ENCODE results near the gene ADGRV1.

Gene ADGRV1

GRCh38 chr5:90558344-90559192 is at the start of gene ADGRV1:
Gene ADGRV1 (plus strand): TSS chr5:90558797. CDS start chr5:90558896, 99 bp downstream.
- no peak for DNase-seq (ENCODE audit: low read depth, low spot score)

GRCh38 chr5:90510438-90510837 is 48.2 kb upstream of the ADGRV1 start:
- no peak for DNase-seq (ENCODE audit: low read depth, low spot score)

- DNase-seq (ENCODE audit: low read depth, low spot score), result no peak
Observed at GRCh38 chr5:90514520-90514919, 44.1 kb upstream of the ADGRV1 start.

GRCh38 chr5:90518661-90519060 is 39.9 kb upstream of the ADGRV1 start:
- DNase-seq (ENCODE audit: low read depth, low spot score), result no peak

- no peak for DNase-seq (ENCODE audit: low read depth, low spot score)
Observed at GRCh38 chr5:90519081-90519480, 39.5 kb upstream of the ADGRV1 start.

- no peak for DNase-seq (ENCODE audit: low read depth, low spot score)
Observed at GRCh38 chr5:90528601-90529193, 29.9 kb upstream of the ADGRV1 start.

- DNase-seq (ENCODE audit: low read depth, low spot score), result peak; percentile 92
Observed at GRCh38 chr5:90529194-90529938, 29.2 kb upstream of the ADGRV1 start, which contains the start of gene LYSMD3. Gene LYSMD3 (minus strand): TSS chr5:90529584. CDS start chr5:90525289, 4,295 bp downstream.

GRCh38 chr5:90529939-90530677 is 28.5 kb upstream of the ADGRV1 start:
- peak; percentile 17 for DNase-seq (ENCODE audit: low read depth, low spot score)

GRCh38 chr5:90530736-90531487 is 27.7 kb upstream of the ADGRV1 start:
- DNase-seq (ENCODE audit: low read depth, low spot score), result no peak

- no peak for DNase-seq (ENCODE audit: low read depth, low spot score)
Observed at GRCh38 chr5:90533794-90534193, 24.8 kb upstream of the ADGRV1 start.

- DNase-seq (ENCODE audit: low read depth, low spot score), result no peak
Observed at GRCh38 chr5:90534922-90535321, 23.7 kb upstream of the ADGRV1 start.

GRCh38 chr5:90542827-90543519 is 15.6 kb upstream of the ADGRV1 start:
- no peak for DNase-seq (ENCODE audit: low read depth, low spot score)

GRCh38 chr5:90545511-90545910 is 13.1 kb upstream of the ADGRV1 start:
- DNase-seq (ENCODE audit: low read depth, low spot score), result no peak

- no peak for DNase-seq (ENCODE audit: low read depth, low spot score)
Observed at GRCh38 chr5:90546216-90546837, 12.3 kb upstream of the ADGRV1 start.

- no peak for DNase-seq (ENCODE audit: low read depth, low spot score)
Observed at GRCh38 chr5:90547072-90547536, 11.5 kb upstream of the ADGRV1 start.

- DNase-seq (ENCODE audit: low read depth, low spot score), result no peak
Observed at GRCh38 chr5:90548069-90548593, 10.5 kb upstream of the ADGRV1 start.

GRCh38 chr5:90549223-90549622 is 9.4 kb upstream of the ADGRV1 start:
- DNase-seq (ENCODE audit: low read depth, low spot score), result no peak

GRCh38 chr5:90549729-90550275 is 8.8 kb upstream of the ADGRV1 start:
- no peak for DNase-seq (ENCODE audit: low read depth, low spot score)

- DNase-seq (ENCODE audit: low read depth, low spot score), result no peak
Observed at GRCh38 chr5:90550963-90551362, 7.6 kb upstream of the ADGRV1 start.

Measured in activated naive CD8-positive, alpha-beta T cell treated with anti-CD3 and anti-CD28 coated beads, Interleukin-2, amount 50 U/mL, for 16 hours (primary cell).